MCF 10A (cell line): ENCODE measurements around the gene ZNF625. TPM values are rescaled to one million over a fixed set of nuclear protein-coding genes. Genes with fewer than 3 reads are reported as not detected.
"Not testable (repeated sequence)": the region's sequence is repeated elsewhere in the genome, so short reads cannot be mapped to it uniquely, and the experiment has no call there.

ENCODE experiments used
- BruUV-seq: library from RNA; stranded (reverse); fragments of 400-500 nt; replicated peaks from 2 replicates; lab custom pipeline; 2021; lab: Mats Ljungman, UMichigan
- CTCF ChIA-PET: fragments of 300-600 bp; sonication (Branson Sonifier 250); formaldehyde crosslinking; extraction: SDS; loops from one replicate; lab custom pipeline; 2021; ENCODE audit warnings: antibody characterized with exemption, inconsistent platforms; lab: Yijun Ruan, JAX
- POLR2A ChIA-PET: fragments of 300-600, 350-650 bp; sonication (Branson Sonifier 250); formaldehyde crosslinking; extraction: SDS; loops from one replicate; lab custom pipeline; 2020; ENCODE audit warnings: antibody characterized with exemption, inconsistent platforms; lab: Yijun Ruan, JAX
- DNase-seq: peaks from one replicate; pipeline ENCODE4 v3.0.0-alpha.2; 2018; ENCODE audit not compliant: unreplicated experiment
- H3K27ac Mint-ChIP-seq: one replicate; pipeline ENCODE4 v1.8.0; 2022; ENCODE audit warnings: mild to moderate bottlenecking, low read depth, mixed read lengths; ENCODE audit not compliant: unreplicated experiment
- H3K27me3 Mint-ChIP-seq: one replicate; pipeline ENCODE4 v1.8.0; 2022; ENCODE audit warnings: mixed read lengths; ENCODE audit not compliant: insufficient read depth, unreplicated experiment
- H3K36me3 Mint-ChIP-seq: one replicate; pipeline ENCODE4 v1.8.0; 2022; ENCODE audit warnings: mild to moderate bottlenecking, moderate library complexity, mixed read lengths; ENCODE audit not compliant: insufficient read depth, unreplicated experiment
- H3K4me1 Mint-ChIP-seq: one replicate; pipeline ENCODE4 v1.8.0; 2022; ENCODE audit warnings: mixed read lengths; ENCODE audit not compliant: insufficient read depth, unreplicated experiment
- H3K4me3 Mint-ChIP-seq: one replicate; pipeline ENCODE4 v1.8.0; 2022; ENCODE audit warnings: mild to moderate bottlenecking, moderate library complexity, mixed read lengths; ENCODE audit not compliant: unreplicated experiment
- H3K9me3 Mint-ChIP-seq: one replicate; pipeline ENCODE4 v1.8.0; 2022; ENCODE audit warnings: mixed read lengths; ENCODE audit not compliant: unreplicated experiment
- intact Hi-C: fragments of 100-400 bp; cut with micrococcal nuclease; formaldehyde crosslinking; loops from 2 replicates; pipeline ENCODE4 v1.14.1; 2022
- total RNA-seq: library from RNA; stranded (reverse); gene quantifications from 2 replicates; pipeline ENCODE4 v1.2.3, GENCODE V29; 2022
- TF ChIP-seq, protein P1 (sequence below): fragments of 200-600 bp; IDR thresholded peaks from one replicate; pipeline ENCODE4 v1.8.0; 2022; ENCODE audit warnings: antibody characterized with exemption, mild to moderate bottlenecking; ENCODE audit not compliant: unreplicated experiment

The ZNF625 gene
- total RNA-seq, 1 experiment from 2014 or later: not detected

DNA sequence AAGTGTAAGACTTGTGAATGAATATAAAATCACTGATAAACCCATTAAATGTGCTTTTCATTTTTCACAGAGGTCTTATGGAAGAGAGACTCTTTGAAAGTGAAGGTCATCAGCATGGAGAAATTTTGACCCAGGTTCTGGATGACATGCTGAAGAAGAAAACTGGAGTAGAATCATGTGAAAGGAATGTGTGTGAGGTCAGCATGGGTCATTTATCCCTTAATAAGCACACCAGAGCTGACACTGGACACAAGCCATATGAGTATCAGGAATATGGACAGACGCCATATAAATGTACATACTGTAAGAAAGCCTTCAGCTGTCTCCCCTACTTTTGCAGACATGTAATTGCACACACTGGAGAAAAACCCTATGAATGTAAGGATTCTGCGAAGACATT is 45.4 kb downstream of the ZNF625 start:
- no TSS peak for BruUV-seq
- peaks cover 14% of the 10 kb centered on the region for H3K9me3 Mint-ChIP-seq
- CTCF ChIA-PET: no interaction called here

DNA sequence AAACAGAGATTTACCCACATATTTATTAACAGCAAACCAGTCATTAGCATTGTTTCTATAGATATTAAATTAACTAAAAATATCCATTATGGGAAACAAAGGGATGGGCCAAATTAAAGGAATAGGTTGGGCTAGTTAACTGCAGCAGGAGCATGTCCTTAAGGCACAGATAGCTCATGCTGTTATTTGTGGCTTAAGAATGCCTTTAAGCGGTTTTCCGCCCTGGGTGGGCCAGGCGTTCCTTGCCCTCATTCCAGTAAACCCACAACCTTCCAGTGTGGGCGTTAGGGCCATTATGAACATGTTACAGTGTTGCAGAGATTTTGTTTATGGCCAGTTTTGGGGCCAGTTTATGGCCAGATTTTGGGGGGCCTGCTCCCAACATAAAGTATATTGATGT is 52.6 kb downstream of the ZNF625 start:
- POLR2A ChIA-PET, DNase-seq, H3K36me3 Mint-ChIP-seq, BruUV-seq, H3K27me3 Mint-ChIP-seq, H3K9me3 Mint-ChIP-seq, H3K27ac Mint-ChIP-seq, H3K4me3 Mint-ChIP-seq, intact Hi-C loops, H3K4me1 Mint-ChIP-seq: not testable (repeated sequence)
- CTCF ChIA-PET: interaction anchor here (1.0 to 1.8 kb wide), 2 partner anchors 12 kb away, joined by 3 read pairs; no protein-coding TSS in a partner anchor

More for the DNA sequence above, 45.4 kb downstream of the ZNF625 start:
- no peak overlapping the region for H3K4me3 Mint-ChIP-seq
- TF ChIP-seq, protein P1, sequence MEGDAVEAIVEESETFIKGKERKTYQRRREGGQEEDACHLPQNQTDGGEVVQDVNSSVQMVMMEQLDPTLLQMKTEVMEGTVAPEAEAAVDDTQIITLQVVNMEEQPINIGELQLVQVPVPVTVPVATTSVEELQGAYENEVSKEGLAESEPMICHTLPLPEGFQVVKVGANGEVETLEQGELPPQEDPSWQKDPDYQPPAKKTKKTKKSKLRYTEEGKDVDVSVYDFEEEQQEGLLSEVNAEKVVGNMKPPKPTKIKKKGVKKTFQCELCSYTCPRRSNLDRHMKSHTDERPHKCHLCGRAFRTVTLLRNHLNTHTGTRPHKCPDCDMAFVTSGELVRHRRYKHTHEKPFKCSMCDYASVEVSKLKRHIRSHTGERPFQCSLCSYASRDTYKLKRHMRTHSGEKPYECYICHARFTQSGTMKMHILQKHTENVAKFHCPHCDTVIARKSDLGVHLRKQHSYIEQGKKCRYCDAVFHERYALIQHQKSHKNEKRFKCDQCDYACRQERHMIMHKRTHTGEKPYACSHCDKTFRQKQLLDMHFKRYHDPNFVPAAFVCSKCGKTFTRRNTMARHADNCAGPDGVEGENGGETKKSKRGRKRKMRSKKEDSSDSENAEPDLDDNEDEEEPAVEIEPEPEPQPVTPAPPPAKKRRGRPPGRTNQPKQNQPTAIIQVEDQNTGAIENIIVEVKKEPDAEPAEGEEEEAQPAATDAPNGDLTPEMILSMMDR: no peak
- H3K36me3 Mint-ChIP-seq: no peaks in the 10 kb centered on the region
- H3K27me3 Mint-ChIP-seq: no peaks in the 10 kb centered on the region
- no peak overlapping the region for H3K27ac Mint-ChIP-seq
- POLR2A ChIA-PET: no interaction called here
- H3K4me1 Mint-ChIP-seq: no peaks in the 10 kb centered on the region
- no peak for DNase-seq
- intact Hi-C loops: no loop called here

DNA sequence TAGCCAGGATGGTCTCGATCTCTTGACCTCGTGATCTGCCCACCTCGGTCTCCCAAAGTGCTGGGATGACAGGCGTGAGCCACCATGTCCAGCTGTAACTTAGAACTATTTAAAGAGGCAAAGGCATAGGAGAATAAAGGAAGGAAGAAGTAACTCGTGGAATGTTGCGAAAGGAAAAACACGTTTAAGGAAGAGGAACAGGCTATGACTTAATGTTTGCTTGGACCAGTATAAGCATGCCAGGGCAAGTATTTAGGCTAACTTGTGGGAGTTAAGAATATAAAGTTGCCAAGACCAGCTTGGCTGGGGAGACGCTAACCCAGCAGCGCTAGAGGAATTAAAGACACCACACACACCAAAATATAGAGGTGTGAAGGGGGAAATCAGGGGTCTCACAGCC is 58.5 kb downstream of the ZNF625 start:
- intact Hi-C loops: no loop called here
- Mint-ChIP-seq H3K4me3 (no peak overlapping the region), H3K27me3 (no peaks in the 10 kb centered on the region), H3K4me1 (no peaks in the 10 kb centered on the region), H3K27ac (no peak overlapping the region), H3K9me3 (peaks cover 24% of the 10 kb centered on the region), H3K36me3 (no peaks in the 10 kb centered on the region)
- BruUV-seq: no TSS peak
- no peak for DNase-seq
- POLR2A ChIA-PET: interaction anchor here (0.6 to 0.9 kb wide), 3 partner anchors 8 to 42 kb away, joined by 3 read pairs; partner anchors contain the start of gene ZNF20
- TF ChIP-seq, protein P1: no peak
- CTCF ChIA-PET: interaction anchor here (0.6 to 1.0 kb wide), 2 partner anchors 44 to 210 kb away, joined by 3 to 5 read pairs; no protein-coding TSS in a partner anchor

DNA sequence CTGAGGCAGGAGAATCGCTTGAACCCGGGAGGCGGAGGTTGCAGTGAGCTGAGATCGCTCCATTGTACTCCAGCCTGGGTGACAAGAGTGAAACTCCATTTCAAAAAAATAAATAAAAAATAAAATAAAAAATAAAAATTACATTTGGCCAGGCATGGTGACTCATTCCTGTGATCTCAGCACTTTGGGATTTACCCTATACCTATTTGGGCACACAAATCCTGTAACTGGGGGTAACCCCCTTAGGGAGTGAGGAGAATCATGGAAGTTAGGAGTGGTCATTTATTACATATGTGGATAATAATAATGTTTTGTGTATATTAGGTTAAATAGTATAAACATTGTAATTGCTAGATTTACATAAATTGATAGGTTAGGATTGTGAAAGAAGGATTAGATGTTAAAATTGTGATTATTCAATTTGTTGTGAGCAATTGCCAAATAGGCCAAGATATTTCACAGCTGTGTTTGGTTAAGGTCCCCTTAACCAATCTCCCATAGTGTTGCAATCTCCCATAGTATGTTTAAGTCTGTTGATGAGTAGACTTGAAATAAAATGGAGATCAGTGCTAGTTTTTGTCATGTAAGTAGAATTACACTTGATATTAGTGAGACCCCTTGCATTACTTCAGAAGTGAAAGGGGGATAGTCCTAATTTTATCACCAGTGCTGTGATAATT is 61.3 kb downstream of the ZNF625 start:
- H3K4me1 Mint-ChIP-seq: no peaks in the 10 kb centered on the region
- intact Hi-C loops: no loop called here
- no peak overlapping the region for H3K4me3 Mint-ChIP-seq
- no peak overlapping the region for H3K27ac Mint-ChIP-seq
- no peaks in the 10 kb centered on the region for H3K27me3 Mint-ChIP-seq
- H3K9me3 Mint-ChIP-seq: peaks cover 29% of the 10 kb centered on the region
- ChIA-PET CTCF (no interaction called here), POLR2A (no interaction called here)
- H3K36me3 Mint-ChIP-seq: no peaks in the 10 kb centered on the region
- DNase-seq: no peak
- TF ChIP-seq, protein P1: no peak
- BruUV-seq: no TSS peak

Other genes with a start within 250 kb of the ZNF625 start
- gene ZNF700, start 231.6 kb downstream of the ZNF625 start, total RNA-seq: 5.6 and 5.9 TPM in 2 replicates
- 0.23 and 0.25 TPM in 2 replicates for gene ZNF763, start 191.7 kb downstream of the ZNF625 start, total RNA-seq
- gene ZNF433, start 121.1 kb downstream of the ZNF625 start, total RNA-seq: 1.3 and 1.6 TPM in 2 replicates
- not detected in 2 replicates for gene ZNF878, start 103.8 kb downstream of the ZNF625 start, total RNA-seq
- not detected in 2 replicates for gene ZNF844, start 92.0 kb downstream of the ZNF625 start, total RNA-seq
- gene ZNF20, start 16.4 kb downstream of the ZNF625 start, total RNA-seq: 1.4 and 4.0 TPM in 2 replicates
- 3.7 and 4.3 TPM in 2 replicates for gene ZNF136, start 6.4 kb upstream of the ZNF625 start, total RNA-seq
- 10.3 and 10.5 TPM in 2 replicates for gene ZNF44, start 138.1 kb upstream of the ZNF625 start, total RNA-seq
- 1.1 and 1.3 TPM in 2 replicates for gene ZNF563, start 176.9 kb upstream of the ZNF625 start, total RNA-seq
- gene ZNF442, start 208.9 kb upstream of the ZNF625 start, total RNA-seq: 0.44 and 0.49 TPM in 2 replicates
- 1.0 and 1.8 TPM in 2 replicates for gene ZNF799, start 244.5 kb upstream of the ZNF625 start, total RNA-seq